NCI-H146 treated with DMSO at 0.1 percent for 48 hours (cell line): ENCODE measurements around the gene SPATA32.

ENCODE experiments used
- DNase-seq: peaks from one replicate; lab custom pipeline; 2025; ENCODE audit not compliant: unreplicated experiment; lab: John Stamatoyannopoulos, UW

Gene SPATA32

DNA sequence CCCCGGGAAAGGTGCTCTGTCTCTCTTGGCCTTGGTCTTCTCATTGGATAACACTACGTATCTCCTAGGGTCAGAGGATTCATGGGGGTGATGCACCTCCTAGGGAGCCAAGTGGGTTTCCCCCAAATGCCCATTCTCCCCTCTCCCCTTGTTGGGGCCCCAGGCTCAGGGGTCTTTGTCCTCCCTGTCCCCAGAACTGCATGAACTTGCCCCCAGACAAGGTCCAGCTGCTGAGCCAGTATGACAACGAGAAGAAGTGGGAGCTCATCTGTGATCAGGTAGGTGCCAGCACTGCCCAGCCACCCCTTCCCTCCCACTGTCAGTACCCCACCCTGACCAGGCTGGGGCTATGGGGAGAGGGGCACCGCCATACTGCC, 31.5 kb downstream of the SPATA32 start:
- no peak for DNase-seq

- DNase-seq: no peak
Measured at GRCh38 chr17:45229681-45230409, 32.0 kb downstream of the SPATA32 start.

DNA sequence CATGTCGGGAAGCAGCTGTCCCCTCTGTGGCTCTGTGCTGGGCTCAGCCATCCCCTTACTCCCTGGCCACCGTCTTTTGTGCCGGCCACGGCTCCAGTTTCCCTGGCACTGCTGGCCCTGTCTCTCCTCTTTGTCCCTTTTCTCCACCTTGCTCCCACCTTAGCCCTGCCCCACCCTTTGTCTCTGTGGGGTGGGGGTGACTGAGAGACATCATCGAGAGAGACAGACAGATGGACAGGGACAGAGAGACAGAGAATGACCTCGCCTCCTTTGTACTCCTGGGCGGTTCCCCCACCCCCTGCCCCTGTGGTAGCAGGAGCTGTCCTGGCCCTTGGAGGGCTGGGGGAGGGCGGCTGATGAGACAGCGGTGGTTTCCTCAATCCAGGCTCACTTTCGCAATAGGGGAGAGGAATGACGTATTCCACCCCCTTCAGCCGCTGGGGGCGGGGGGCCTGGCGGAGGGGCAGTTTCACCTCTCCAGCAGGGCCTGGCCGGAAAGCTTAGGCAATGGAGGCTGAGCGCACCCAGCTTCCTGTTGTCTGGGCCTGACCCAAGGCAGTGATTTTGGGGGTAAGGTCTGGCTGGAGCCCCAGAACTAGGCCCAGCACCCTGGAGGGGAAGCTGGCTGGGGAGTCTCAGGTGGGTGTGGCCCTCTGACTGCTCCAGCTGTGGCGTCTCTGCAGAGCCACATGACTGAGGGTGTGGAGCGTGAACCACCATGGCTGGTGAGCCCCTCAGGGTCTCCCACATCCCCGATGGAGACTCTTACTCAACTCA, 32.9 kb downstream of the SPATA32 start:
- DNase-seq: no peak

- DNase-seq: no peak
Measured at GRCh38 chr17:45227926-45228762, 33.8 kb downstream of the SPATA32 start.

DNA sequence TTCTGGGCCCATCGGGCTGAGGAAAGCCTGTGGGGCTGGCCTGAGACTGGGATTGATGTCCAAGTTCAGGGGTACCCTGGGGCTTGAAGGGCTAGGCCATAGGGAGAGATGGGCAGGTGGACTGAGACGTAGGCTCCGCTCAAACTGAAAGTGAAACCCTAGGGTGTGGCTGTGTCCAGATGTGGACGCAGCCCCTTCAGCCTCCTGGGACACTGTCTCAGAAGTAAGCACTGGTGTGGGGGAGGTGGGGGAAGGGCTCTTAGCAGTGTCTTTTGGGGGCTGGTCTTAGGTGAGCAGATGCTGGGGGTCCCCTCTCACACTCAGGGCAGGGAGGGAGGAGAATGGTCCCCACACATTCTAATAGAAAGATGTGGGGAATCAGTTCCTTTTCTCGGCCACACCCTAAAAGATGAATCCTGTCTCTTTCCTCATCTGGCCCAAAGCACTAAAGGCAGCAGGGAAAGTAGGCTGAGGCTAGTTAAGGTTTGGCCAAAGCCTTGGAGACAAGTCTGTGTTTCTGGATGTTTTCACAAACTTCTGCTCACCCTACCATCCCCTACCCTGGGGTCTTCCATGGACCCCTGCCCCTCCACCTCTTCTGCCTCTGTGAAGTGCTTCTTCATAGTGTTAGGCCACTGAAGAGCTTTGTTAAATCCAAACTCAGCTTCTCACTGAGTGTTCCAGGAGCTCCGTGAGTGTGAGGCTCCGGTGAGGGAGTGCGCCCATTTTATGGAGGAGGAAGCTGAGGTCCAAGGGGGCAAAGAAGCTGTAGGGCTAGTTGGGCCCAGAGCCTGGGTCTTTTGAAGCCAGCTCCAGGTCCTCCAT, 34.6 kb downstream of the SPATA32 start:
- no peak for DNase-seq

DNA sequence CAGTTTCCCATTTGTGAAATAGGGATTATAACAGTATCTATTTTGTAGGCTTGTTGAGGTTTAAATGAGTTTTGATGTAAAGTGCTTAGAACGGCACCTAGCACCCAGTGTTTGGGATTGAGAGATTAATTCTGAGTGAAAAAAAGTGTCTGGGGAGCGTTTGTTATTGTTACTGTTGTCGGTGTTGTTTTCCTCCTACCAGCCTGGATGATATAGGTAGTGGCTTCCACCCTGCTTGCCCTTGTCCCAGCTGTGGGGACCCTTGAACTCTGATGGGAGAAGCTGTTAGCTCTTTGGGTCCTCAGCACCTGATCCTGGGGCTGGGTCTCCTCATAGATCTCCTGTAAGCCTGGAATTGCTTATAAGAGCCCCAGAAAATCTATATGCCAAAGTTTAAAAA, 35.3 kb downstream of the SPATA32 start:
- DNase-seq: no peak

GRCh38 chr17:45225964-45226530, 35.8 kb downstream of the SPATA32 start:
- no peak for DNase-seq

DNA sequence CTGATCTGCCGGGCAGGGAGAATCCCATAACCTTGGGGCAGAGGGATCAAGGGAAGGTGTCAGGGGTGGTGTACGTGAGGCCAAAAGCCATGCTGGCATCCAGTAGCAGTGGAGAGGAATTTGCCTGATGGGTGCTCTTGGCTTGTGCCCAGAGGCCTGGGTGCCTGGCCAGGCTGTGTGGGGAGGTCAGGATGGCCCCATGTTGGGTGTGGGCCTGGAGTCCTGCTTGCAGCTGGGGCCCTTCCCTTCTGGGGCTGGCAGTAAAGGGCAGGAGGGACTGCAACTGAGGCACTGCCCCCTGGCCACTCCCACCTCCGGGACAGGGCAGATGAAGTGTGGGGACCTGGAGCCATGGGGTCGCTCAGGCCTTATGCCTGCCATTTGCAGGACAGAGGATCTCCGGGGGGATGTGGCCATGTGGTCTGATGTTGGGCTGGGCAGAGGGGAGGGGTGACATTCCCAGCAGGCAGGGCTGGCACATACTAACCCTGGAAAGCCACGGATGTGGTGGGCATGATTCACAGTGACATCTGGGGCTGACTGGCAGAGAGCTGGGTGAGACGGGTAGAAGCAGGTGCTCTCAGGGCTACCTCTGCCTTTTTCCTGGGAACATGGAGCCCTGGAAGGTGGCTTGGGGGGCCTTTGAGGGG, 36.7 kb downstream of the SPATA32 start:
- no peak for DNase-seq

GRCh38 chr17:45224671-45225050, 37.2 kb downstream of the SPATA32 start:
- no peak for DNase-seq

GRCh38 chr17:45223539-45224528, 38.1 kb downstream of the SPATA32 start:
- DNase-seq: no peak

DNA sequence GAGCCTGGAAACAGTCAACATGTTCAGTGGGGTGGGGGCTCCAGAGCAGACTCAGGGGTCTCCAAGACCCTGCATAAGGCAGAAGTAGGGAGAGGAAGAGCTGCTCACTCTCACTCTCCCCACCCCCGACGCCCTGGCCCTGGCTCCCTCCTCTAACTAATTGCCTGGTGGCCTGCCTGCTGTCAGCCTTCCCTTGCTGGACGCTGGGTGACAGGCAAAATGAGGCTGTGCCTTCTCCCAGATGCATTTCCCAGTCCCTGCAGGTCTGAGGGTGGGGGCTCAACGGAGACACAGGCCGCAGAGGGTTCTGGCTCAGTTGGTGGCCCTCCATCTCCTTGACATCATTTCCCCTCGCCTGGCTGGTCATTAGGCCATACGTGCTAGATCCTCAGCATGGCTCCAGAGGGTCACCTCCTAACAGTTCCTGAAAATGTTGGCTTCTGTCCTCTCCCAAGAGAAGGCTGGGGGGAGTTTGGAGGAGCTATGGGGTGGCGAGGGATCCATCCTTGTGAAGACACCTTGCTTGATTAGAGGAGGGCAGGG, 38.8 kb downstream of the SPATA32 start:
- DNase-seq: no peak

- DNase-seq: no peak
Measured at GRCh38 chr17:45222289-45222995, 39.5 kb downstream of the SPATA32 start.

GRCh38 chr17:45222014-45222288, 39.9 kb downstream of the SPATA32 start:
- no peak for DNase-seq

DNA sequence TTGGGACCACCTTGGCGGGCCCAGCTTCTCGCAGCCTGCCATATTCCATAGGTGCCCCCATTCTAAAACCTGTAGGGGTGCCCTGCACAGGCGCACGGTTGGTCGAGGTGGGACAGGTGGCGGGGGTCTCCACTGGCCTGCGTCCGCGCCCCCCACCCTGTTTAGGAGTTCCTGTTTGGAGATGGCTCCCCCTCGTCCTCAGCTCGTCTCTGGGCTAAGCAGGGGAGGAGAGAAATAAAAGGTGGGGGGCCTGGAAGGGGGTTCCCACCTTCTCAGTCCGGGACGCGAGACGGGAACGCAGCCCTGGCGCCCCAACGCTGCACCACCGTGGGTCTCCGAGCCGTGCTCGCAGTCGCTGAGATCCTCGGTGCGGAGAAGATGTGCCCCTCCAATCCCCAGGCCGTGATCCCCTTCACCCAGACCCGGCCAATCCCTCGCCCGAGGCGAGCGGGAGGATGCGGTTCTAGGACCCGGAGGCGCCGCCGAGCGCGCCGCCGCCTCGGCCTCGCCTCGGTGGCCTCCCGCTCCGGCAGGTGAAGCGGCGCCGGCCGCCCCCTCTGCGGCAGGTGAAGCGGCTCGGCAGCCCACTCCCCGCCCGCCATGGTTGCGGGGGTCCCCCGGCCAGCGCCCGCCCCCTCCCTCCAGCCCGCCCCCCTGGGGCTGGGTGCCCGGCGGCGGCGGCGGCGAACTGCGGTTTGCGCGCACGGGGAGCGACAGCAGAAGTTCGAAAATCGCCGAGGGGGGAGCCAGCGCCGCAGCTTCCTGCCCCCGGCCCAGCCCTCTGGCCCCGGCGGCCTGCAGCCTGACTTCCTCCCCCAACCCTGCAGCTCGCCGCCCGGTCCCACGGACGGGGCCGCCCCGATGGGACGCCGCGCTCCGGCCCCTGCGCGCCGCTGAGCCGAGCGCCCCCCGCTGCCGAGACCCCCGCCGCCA, 40.5 kb downstream of the SPATA32 start, which contains the start of gene FMNL1:
Gene FMNL1, plus strand, starts transcription at position 805 of the 933 bp plus-strand sequence. CDS start 240 bp downstream, outside the sequence.
- DNase-seq: no peak

GRCh38 chr17:45220079-45220478, 41.8 kb downstream of the SPATA32 start:
- no peak for DNase-seq

DNA sequence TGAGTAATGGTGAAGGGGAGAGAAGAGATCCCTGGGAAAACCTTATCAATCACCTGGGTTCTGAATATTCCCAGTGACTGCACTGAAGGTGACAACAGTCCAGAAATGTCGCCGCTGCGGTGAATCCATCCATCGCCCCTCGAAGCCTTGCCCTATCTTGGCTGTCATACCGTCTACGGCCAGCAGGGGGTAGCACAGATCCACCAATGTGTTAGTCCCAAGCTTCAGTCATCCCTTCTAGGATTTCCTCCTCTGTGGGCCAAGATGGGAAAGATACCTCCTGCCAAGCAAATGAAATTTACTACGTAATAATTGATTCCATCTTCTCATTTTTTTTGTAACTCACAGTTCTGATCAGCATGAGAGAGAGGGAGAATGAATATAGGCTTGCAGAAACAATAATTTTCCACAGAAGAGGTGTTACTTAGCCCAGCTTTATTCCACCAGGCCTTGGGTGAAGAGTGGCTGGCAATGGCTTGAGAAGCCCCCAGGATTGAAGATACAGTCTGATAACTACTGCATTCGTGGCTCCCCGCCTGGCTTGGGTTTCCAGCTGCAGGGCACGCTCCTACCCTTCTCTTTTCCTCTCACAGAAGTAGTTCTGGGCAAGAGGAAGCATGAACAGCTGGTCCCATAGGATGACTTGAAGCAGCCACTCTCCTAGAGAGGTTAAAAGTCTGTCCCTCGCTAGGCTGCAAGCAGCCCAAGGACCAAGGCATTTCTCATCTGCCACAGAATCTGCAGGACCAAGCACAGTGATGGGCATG, 42.8 kb downstream of the SPATA32 start:
- DNase-seq: peak; percentile 60
